DMS 273 (cell line): Measurements from ENCODE around the gene HYPK.
"Not testable (repeated sequence)": the region's sequence is repeated elsewhere in the genome, so short reads cannot be mapped to it uniquely, and the experiment has no call there.

Experiments
- DNase-seq: peaks from one replicate; lab custom pipeline; 2025; ENCODE audit not compliant: unreplicated experiment; lab: John Stamatoyannopoulos, UW

HYPK gene

GRCh38 chr15:43795197-43795596 lies 5.2 kb upstream of the HYPK start:
- DNase-seq = no peak

GRCh38 chr15:43795997-43796396 lies 4.4 kb upstream of the HYPK start:
- DNase-seq = no peak

- DNase-seq = no peak
These were observed 3.8 kb upstream of the HYPK start for GRCh38 chr15:43796566-43796965.

GRCh38 chr15:43799209-43799944 lies 1.0 kb upstream of the HYPK start:
- DNase-seq = peak; percentile 73

- DNase-seq = peak; percentile 24
These were observed 484 bp upstream of the HYPK start, which contains the start of gene SERINC4 for GRCh38 chr15:43799945-43800285. SERINC4 (minus strand) TSS chr15:43800220; CDS start chr15:43799986, 234 bp downstream.

- DNase-seq = not testable (repeated sequence)
These were observed 2.3 kb downstream of the HYPK start for GRCh38 chr15:43802676-43803075.

GRCh38 chr15:43808435-43808950 lies 8.1 kb downstream of the HYPK start:
- DNase-seq = no peak

GRCh38 chr15:43808960-43809678 lies 8.7 kb downstream of the HYPK start:
- DNase-seq = no peak

- DNase-seq = not testable (repeated sequence)
These were observed 14.7 kb downstream of the HYPK start for GRCh38 chr15:43815064-43815463.

GRCh38 chr15:43821505-43821904 lies 21.1 kb downstream of the HYPK start:
- no peak for DNase-seq

GRCh38 chr15:43824302-43825246 lies 24.2 kb downstream of the HYPK start, which contains the start of gene MFAP1:
MFAP1 (minus strand) TSS chr15:43824690; CDS start chr15:43824569, 121 bp downstream.
- peak; percentile 96 for DNase-seq

- DNase-seq = not testable (repeated sequence)
These were observed 24.9 kb downstream of the HYPK start for GRCh38 chr15:43825305-43825704.

GRCh38 chr15:43826029-43826507 lies 25.7 kb downstream of the HYPK start:
- no peak for DNase-seq

GRCh38 chr15:43826508-43827341 lies 26.3 kb downstream of the HYPK start, which contains the start of gene WDR76:
WDR76 (plus strand) TSS chr15:43827002; CDS start chr15:43827033, 31 bp downstream.
- peak; percentile 93 for DNase-seq

- DNase-seq = peak; percentile 19
These were observed 27.8 kb downstream of the HYPK start for GRCh38 chr15:43828061-43828657.

- DNase-seq = not testable (repeated sequence)
These were observed 29.6 kb downstream of the HYPK start for GRCh38 chr15:43829951-43830540.

GRCh38 chr15:43830691-43831275 lies 30.4 kb downstream of the HYPK start:
- DNase-seq = not testable (repeated sequence)

GRCh38 chr15:43831519-43832052 lies 31.2 kb downstream of the HYPK start:
- DNase-seq = not testable (repeated sequence)
